WTC11 (cell line): ENCODE measurements around the gene ACSS2. TPM values are rescaled to one million over a fixed set of nuclear protein-coding genes. Genes with fewer than 3 reads are reported as not detected.

Experiments used
- ATAC-seq: fragments of 200-7000 bp; cut with Tn5 transposase; 2 replicates; pipeline ENCODE4 v1.10.0; 2021; ENCODE audit warnings: mild to moderate bottlenecking, moderate library complexity
- CTCF ChIA-PET: fragments of 300-600 bp; sonication (Branson Sonifier 250); formaldehyde crosslinking; loops from one replicate; lab custom pipeline; 2021; ENCODE audit warnings: antibody characterized with exemption; lab: Charles Lee
- POLR2A ChIA-PET: fragments of 350-600 bp; sonication (Branson Sonifier 250); formaldehyde crosslinking; loops from one replicate; lab custom pipeline; 2021; ENCODE audit warnings: antibody characterized with exemption; lab: Charles Lee
- DNase-seq: peaks from one replicate; pipeline ENCODE4 v3.0.0; 2021; ENCODE audit warnings: low spot score
- H3K27ac Mint-ChIP-seq: 2 replicates; pipeline ENCODE4 v1.8.0; 2021; ENCODE audit warnings: mixed read lengths
- H3K27me3 Mint-ChIP-seq: 2 replicates; pipeline ENCODE4 v1.8.0; 2021; ENCODE audit warnings: low read depth, mild to moderate bottlenecking, moderate library complexity, mixed read lengths
- H3K36me3 Mint-ChIP-seq: 2 replicates; pipeline ENCODE4 v1.8.0; 2021; ENCODE audit warnings: mixed read lengths
- H3K4me1 Mint-ChIP-seq: 2 replicates; pipeline ENCODE4 v1.8.0; 2022; ENCODE audit warnings: mixed read lengths
- H3K4me3 Mint-ChIP-seq: 2 replicates; pipeline ENCODE4 v1.8.0; 2021; ENCODE audit warnings: mild to moderate bottlenecking, moderate library complexity, mixed read lengths
- H3K9me3 Mint-ChIP-seq: 2 replicates; pipeline ENCODE4 v1.8.0; 2021; ENCODE audit warnings: mixed read lengths
- ARID4B ChIP-seq: sonication (generic); formaldehyde crosslinking; IDR thresholded peaks from 2 replicates; pipeline ENCODE4 v1.8.0; 2023; ENCODE audit warnings: missing genetic modification reagents, mild to moderate bottlenecking, borderline replicate concordance
- ATF1 ChIP-seq: sonication (generic); formaldehyde crosslinking; IDR thresholded peaks from 2 replicates; pipeline ENCODE4 v1.8.1; 2023; ENCODE audit warnings: mild to moderate bottlenecking, moderate library complexity, missing genetic modification reagents
- ATF6 ChIP-seq: sonication (generic); formaldehyde crosslinking; IDR thresholded peaks from 2 replicates; pipeline ENCODE4 v1.8.1; 2023; ENCODE audit warnings: mild to moderate bottlenecking, missing genetic modification reagents
- CBFB ChIP-seq: sonication (generic); formaldehyde crosslinking; IDR thresholded peaks from 2 replicates; pipeline ENCODE4 v1.8.1; 2022; ENCODE audit warnings: mild to moderate bottlenecking, low read depth, missing genetic modification reagents
- GTF2I ChIP-seq: fragments of 250-450 bp; sonication (Bioruptor Pico); conservative IDR thresholded peaks from 2 replicates; pipeline ENCODE4 v1.4.0; 2021; ENCODE audit warnings: mild to moderate bottlenecking
- IRF2 ChIP-seq: sonication (generic); formaldehyde crosslinking; IDR thresholded peaks from 2 replicates; pipeline ENCODE4 v1.8.0; 2022; ENCODE audit warnings: low read depth, missing genetic modification reagents, borderline replicate concordance
- JAZF1 ChIP-seq: fragments of 250-450 bp; sonication (Bioruptor Pico); IDR thresholded peaks from 2 replicates; pipeline ENCODE4 v1.9.0; 2021; ENCODE audit warnings: moderate library complexity, mild to moderate bottlenecking, inconsistent platforms
- MXD4 ChIP-seq: fragments of 250-450 bp; sonication (Bioruptor Pico); IDR thresholded peaks from 2 replicates; pipeline ENCODE4 v1.8.0; 2021; ENCODE audit warnings: mild to moderate bottlenecking, moderate library complexity, borderline replicate concordance
- NFE2L1 ChIP-seq: sonication (generic); formaldehyde crosslinking; IDR thresholded peaks from 2 replicates; pipeline ENCODE4 v1.8.1; 2023; ENCODE audit warnings: missing genetic modification reagents
- NR1H2 ChIP-seq: sonication (generic); formaldehyde crosslinking; IDR thresholded peaks from 2 replicates; pipeline ENCODE4 v1.9.0; 2021; ENCODE audit warnings: mild to moderate bottlenecking, moderate library complexity, missing genetic modification reagents
- NR2C2 ChIP-seq: sonication (generic); formaldehyde crosslinking; IDR thresholded peaks from 2 replicates; pipeline ENCODE4 v1.8.0; 2022; ENCODE audit warnings: mild to moderate bottlenecking, missing genetic modification reagents
- TCF7 ChIP-seq: sonication (generic); formaldehyde crosslinking; IDR thresholded peaks from 2 replicates; pipeline ENCODE4 v1.8.0; 2022; ENCODE audit warnings: mild to moderate bottlenecking, low read depth, missing genetic modification reagents, moderate library complexity
- TEAD1 ChIP-seq: sonication (generic); formaldehyde crosslinking; IDR thresholded peaks from 2 replicates; pipeline ENCODE4 v1.8.0; 2022; ENCODE audit warnings: mild to moderate bottlenecking, missing genetic modification reagents
- ZMAT4 ChIP-seq: fragments of 250-450 bp; sonication (Bioruptor Pico); IDR thresholded peaks from 2 replicates; pipeline ENCODE4 v1.9.0; 2021; ENCODE audit warnings: mild to moderate bottlenecking
- ZNF121 ChIP-seq: sonication (generic); formaldehyde crosslinking; IDR thresholded peaks from 2 replicates; pipeline ENCODE4 v1.8.0; 2023; ENCODE audit warnings: missing genetic modification reagents
- ZNF263 ChIP-seq: sonication (generic); formaldehyde crosslinking; IDR thresholded peaks from 2 replicates; pipeline ENCODE4 v1.8.1; 2022; ENCODE audit warnings: low read depth, mild to moderate bottlenecking, moderate library complexity, missing genetic modification reagents
- ZNF317 ChIP-seq: sonication (generic); formaldehyde crosslinking; IDR thresholded peaks from 2 replicates; pipeline ENCODE4 v1.8.1; 2023; ENCODE audit warnings: low read depth, mild to moderate bottlenecking, moderate library complexity, missing genetic modification reagents, borderline replicate concordance
- ZNF416 ChIP-seq: fragments of 250-450 bp; sonication (Bioruptor Pico); IDR thresholded peaks from 2 replicates; pipeline ENCODE4 v1.9.0; 2021; ENCODE audit warnings: mild to moderate bottlenecking, inconsistent platforms
- ZNF423 ChIP-seq: fragments of 250-450 bp; sonication (Bioruptor Pico); IDR thresholded peaks from 2 replicates; pipeline ENCODE4 v2.1.2; 2022; ENCODE audit warnings: mild to moderate bottlenecking, moderate library complexity
- ZNF671 ChIP-seq: fragments of 250-450 bp; sonication (Bioruptor Pico); IDR thresholded peaks from 2 replicates; pipeline ENCODE4 v1.8.0; 2021; ENCODE audit warnings: mild to moderate bottlenecking
- ZSCAN18 ChIP-seq: fragments of 250-450 bp; sonication (Bioruptor Pico); IDR thresholded peaks from 2 replicates; pipeline ENCODE4 v2.1.2; 2022; ENCODE audit warnings: mild to moderate bottlenecking, moderate library complexity
- total RNA-seq: library from RNA; stranded (reverse); gene quantifications from 3 replicates; pipeline ENCODE4 v1.2.3, GENCODE V29; 2021
- TF ChIP-seq, protein P1 (sequence below): sonication (generic); formaldehyde crosslinking; IDR thresholded peaks from 2 replicates; pipeline ENCODE4 v1.8.0; 2022; ENCODE audit warnings: mild to moderate bottlenecking, missing genetic modification reagents

ACSS2 gene
- total RNA-seq, 1 experiment from 2014 or later = 28.9 TPM

DNA sequence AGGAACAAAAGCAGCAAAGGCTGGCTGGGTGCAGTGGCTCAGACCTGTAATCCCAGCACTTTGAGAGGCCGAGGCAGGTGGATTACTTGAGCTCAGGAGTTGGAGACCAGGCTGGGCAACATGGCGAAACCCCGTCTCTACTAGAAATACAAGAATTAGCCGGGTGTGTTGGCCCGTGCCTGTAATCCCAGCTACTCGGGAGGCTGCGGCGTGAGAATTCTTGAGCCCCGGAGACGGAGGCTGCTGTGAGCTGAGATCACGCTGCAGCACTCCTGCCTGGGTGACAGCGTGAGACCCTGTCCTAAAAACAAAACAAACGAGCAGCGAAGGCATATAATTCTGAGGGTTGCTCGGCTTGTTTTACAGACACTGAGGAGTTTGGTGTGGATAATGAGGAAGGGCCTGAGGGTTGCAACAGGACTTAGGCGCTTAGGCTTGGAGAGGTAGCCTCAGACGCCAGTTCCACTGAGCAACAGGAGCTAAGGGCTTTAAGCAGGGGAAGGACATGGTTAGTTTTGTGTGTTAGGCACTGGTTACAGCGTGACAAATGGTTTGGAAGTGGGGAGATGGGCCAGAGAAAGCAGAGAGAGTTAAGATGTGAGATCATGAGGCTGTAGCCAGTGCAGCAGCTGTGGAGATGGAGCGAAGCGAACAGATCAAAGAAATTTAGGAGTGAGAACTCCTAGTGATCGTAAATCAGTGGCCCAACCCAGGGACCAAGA is 80.5 kb downstream of the ACSS2 start (continued):
- TF ChIP-seq ARID4B (CRISPR knock-in tag) (no peak), NR2C2 (CRISPR knock-in tag) (no peak), ATF6 (CRISPR knock-in tag) (no peak), ZSCAN18 (CRISPR knock-in tag) (no peak), CBFB (CRISPR knock-in tag) (no peak), ATF1 (CRISPR knock-in tag) (no peak), MXD4 (no peak)

DNA sequence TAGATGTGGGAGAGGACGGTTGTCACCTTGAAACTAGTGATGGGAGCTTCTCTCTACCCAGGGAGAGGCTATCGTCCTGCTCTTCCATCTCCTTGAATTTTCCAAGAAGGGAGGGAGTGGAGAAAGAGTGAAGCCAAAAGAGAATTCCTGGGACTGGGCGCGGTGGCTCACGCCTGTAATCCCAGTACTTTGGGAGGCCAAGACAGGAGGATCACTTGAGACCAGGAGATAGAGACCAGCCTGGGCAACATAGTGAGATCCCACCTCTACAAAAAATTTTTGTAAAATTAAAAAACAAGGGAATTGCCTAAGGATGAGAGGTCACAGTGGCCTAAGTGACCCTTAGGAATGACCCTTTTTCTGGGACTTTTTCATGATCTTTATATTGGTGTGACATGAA is 88.1 kb downstream of the ACSS2 start:
- POLR2A ChIA-PET = no interaction called here
- TF ChIP-seq ZNF423 (CRISPR knock-in tag) = no peak
- no peak for TF ChIP-seq ZNF416 (CRISPR knock-in tag)
- no peak for TF ChIP-seq IRF2 (CRISPR knock-in tag)
- TF ChIP-seq MXD4 = no peak
- TF ChIP-seq NR2C2 (CRISPR knock-in tag) = no peak
- TF ChIP-seq ZNF121 = peak; percentile 51; the same call in 1 of the 2 replicates
- TF ChIP-seq NR1H2 = no peak
- TF ChIP-seq GTF2I (CRISPR knock-in tag) = 0 out of 2 replicates have a peak, but pooled peaks have one; percentile 18
- TF ChIP-seq ZNF263 (CRISPR knock-in tag) = no peak
- TF ChIP-seq CBFB (CRISPR knock-in tag) = no peak
- TF ChIP-seq NFE2L1 (CRISPR knock-in tag) = no peak
- TF ChIP-seq, all 79 proteins: peak for 2
- ATAC-seq (no peak), DNase-seq (no peak)
- Mint-ChIP-seq H3K4me1 (peaks cover 12% of the 10 kb centered on the region), H3K27ac (no peak overlapping the region), H3K4me3 (no peak overlapping the region), H3K27me3 (no peaks in the 10 kb centered on the region; the same call in 1 of the 2 replicates), H3K9me3 (no peaks in the 10 kb centered on the region), H3K36me3 (no peaks in the 10 kb centered on the region)
- CTCF ChIA-PET = interaction anchor here (1.1 kb wide), 1 partner anchor 9 kb away, joined by 5 read pairs; the partner anchor contains the start of genes GSS and MYH7B

DNA sequence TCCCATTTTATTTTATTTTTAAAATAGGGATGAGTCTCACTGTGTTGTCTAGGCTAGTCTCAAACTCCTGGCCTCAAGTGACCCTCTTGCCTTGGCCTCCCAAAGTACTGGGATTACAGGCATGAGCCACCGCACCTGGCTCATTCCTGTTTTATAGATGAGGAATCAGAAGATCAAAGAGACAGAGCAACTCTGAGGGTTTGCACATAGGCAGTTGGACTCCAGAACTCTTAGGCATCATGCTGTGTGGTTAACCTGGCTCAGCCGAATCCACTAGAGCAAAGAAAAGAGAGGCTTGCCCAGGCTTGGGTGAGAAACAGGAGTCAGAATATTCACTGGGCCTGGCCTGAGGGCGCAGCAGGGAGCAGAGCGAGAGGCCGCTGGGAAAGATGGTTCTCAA is 88.6 kb downstream of the ACSS2 start:
- POLR2A ChIA-PET = no interaction called here
- no peak overlapping the region for H3K27ac Mint-ChIP-seq
- H3K4me3 Mint-ChIP-seq = no peak overlapping the region
- no peaks in the 10 kb centered on the region for H3K36me3 Mint-ChIP-seq
- H3K27me3 Mint-ChIP-seq = no peaks in the 10 kb centered on the region
- no peak for DNase-seq
- TF ChIP-seq, protein P1, sequence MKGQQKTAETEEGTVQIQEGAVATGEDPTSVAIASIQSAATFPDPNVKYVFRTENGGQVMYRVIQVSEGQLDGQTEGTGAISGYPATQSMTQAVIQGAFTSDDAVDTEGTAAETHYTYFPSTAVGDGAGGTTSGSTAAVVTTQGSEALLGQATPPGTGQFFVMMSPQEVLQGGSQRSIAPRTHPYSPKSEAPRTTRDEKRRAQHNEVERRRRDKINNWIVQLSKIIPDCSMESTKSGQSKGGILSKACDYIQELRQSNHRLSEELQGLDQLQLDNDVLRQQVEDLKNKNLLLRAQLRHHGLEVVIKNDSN (CRISPR knock-in tag) = no peak
- no peak for TF ChIP-seq ZMAT4 (CRISPR knock-in tag)
- TF ChIP-seq TCF7 (CRISPR knock-in tag) = no peak
- TF ChIP-seq TEAD1 (CRISPR knock-in tag) = no peak
- no peak for TF ChIP-seq ZNF263 (CRISPR knock-in tag)
- no peak for TF ChIP-seq JAZF1 (CRISPR knock-in tag)
- no peak for TF ChIP-seq NFE2L1 (CRISPR knock-in tag)
- no peak for TF ChIP-seq ZNF671
- no peak for TF ChIP-seq ZNF317
- ATAC-seq = no peak
- no peaks in the 10 kb centered on the region for H3K9me3 Mint-ChIP-seq
- CTCF ChIA-PET = interaction anchor here (1.2 kb wide), 1 partner anchor 9 kb away, joined by 3 read pairs; the partner anchor contains the start of genes GSS and MYH7B
- H3K4me1 Mint-ChIP-seq = peaks cover 12% of the 10 kb centered on the region
